GM21447 (cell line): ENCODE results near the gene PSMD9.
"Not testable (repeated sequence)": the region's sequence is repeated elsewhere in the genome, so short reads cannot be mapped to it uniquely, and the experiment has no call there.

Experiments used
- ATAC-seq: cut with Tn5 transposase; IDR thresholded peaks from one replicate; pipeline ENCODE4 v1.9.1; 2021; ENCODE audit not compliant: unreplicated experiment

Gene PSMD9

DNA sequence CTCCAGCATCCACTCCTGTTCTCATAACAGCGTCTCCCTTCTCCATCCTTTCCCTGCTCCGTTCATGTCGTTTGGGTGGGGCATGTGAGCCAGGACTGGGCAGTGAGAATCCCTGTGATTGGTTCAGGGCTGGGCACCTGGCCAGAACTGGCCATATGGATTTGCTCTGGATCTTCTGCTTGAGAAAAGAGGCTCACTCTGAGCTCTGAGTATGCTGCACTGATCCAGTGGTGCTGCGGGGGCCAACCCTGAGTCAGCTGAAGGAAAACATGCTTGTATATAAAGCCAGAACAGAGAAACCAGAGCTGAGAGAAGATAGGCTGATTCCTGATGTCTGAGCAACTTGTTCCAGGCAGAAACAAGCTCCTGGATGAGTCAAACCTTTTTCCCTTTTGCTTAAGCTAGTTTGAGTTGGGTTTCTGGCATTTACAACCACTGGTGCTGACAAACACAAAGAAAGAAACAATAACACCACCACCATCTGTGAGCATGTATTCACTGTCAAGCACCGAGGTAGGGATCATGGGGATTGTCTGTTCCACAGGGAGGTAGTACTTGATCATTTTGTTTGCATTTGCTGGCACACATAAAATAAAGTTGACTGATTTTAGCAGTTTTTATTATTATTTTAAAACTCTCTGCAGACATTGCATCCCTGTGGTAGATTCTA is 15.9 kb upstream of the PSMD9 start:
- ATAC-seq: no peak

DNA sequence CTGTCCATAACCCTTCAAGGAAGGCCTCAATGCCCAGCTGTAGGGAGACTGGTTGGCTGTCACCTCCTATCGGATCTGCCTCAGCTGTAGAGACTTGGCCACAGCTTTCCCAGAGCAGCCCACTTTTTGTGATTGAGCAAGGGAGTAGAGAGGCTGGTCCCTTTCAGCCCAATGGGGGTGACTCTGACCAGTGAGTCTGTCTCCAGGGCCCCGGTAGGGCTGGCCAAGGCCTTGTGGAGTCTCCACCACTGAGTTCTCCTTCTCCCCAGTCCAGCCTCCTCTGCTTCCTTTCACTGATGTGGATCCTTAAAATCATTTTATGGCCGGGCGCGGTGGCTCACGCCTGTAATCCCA is 15.4 kb upstream of the PSMD9 start:
- no peak for ATAC-seq

DNA sequence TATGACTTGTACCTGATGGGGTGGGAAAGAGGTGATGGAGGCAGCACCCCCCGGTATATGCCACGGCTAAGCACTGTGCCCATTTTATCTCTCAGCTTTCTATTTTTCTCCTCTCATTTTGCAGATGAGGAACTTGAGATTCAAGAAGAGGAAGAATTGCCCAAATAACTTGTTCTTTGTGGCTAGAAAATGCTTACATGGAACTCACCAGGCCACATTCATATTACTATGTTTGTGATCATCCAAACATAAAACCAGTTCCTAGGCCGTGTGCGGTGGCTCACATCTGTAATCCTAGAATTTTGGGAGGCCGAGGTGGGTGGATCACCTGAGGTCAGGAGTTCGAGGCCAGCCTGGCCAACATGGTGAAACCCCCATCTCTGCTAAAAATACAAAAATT is 14.5 kb upstream of the PSMD9 start:
- no peak for ATAC-seq

DNA sequence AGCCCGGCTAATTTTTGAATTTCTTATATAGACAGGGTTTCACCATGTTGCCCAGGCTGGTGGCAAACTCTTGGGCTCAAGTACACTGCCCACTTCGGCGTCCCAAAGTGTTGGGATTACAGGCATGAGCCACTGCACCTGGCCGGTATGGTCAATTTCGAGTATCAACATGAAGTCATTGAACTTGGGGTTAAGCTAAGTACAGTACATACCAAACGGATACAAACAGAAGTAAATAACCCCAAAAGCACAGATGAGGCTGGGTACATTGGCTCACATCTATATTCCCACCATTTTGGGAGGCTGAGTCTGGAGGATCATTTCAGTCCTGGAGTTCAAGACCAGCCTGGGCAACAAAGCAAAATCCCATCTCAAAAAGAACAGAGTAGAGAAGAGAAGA is 13.0 kb upstream of the PSMD9 start:
- ATAC-seq: no peak

DNA sequence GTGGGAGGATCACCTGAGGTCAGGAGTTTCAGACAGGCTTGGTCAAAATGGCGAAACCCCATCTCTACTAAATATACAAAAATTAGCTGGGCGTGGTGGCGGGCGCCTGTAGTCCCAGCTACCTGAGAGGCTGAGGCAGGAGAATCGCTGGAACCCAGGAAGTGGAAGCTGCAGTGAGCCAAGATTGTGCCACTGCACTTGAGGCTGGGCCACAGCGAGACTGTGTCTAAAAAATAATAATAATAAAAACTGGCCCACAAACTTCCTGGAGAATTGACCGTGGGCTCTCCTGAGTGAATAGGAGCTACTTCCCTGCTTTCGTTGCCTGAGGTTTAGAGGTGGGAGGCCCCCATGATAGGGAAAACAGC is 12.5 kb upstream of the PSMD9 start:
- not testable (repeated sequence) for ATAC-seq

DNA sequence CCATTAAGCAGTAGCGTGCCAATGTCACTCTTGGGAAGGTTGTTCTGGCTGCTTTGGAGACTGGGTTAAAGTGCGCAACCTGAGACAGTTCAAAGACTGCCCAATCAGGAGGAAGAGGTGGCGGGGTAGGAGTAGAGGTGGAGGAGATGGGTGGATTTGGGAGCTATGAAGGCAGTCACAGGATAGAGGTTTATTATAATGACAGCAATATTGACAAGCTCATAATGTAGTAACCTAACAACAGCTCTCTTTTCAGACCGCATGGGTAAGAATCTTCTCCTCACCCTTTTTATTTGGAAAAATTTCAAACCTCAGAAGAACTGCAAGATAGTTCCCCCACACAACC is 5.3 kb upstream of the PSMD9 start:
- ATAC-seq: no peak

DNA sequence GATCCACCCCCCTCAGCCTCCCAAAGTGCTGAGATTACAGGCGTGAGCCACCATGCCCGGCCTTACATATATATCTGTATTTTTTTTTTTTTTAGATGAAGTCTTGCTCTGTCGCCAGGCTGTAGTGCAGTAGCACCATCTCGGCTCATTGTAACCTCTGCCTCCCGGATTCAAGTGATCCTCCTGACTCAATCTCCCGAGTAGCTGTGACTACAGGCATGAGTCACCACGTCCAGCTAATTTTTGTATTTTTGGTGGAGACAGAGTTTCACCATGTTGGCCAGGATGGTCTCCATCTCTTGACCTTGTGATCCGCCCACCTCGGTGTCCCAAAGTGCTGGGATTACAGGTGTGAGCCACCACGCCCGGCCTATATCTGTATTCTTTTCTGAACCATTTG is 3.5 kb upstream of the PSMD9 start:
- not testable (repeated sequence) for ATAC-seq

DNA sequence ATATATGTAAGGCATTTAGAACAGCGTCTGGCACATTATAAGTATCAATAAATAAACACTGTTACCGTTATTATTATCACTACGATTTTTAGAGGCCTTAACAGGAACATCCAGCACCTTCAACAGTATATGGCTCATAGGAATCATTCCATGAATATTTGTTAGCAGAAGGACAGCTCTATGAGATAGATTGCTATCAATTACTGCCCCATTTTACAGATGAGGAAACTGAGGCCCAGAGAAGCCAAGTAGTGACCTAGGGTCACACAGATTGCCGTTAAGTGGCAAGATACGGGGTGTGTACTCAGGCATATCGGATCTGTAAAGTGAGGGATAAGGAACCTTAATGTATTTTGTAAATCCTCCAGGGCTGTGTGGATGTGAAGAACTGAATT is 510 bp upstream of the PSMD9 start:
- no peak for ATAC-seq

DNA sequence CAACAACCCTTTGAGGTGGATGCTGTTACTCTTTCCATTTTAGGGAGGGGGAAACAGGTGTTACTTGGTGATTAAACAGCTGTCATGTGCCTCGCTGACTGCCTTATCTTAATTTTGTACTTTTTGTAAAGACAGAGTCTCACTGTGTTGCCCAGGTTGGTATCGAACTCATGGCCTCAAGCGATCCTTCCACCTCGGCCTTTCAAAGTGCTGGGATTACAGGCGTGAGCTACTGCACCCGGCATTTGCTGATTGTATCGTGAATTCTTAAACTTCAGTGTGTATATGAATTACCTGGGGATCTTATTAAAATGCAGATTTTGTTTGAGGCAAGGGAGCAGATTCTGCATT is 659 bp downstream of the PSMD9 start:
- ATAC-seq: no peak

DNA sequence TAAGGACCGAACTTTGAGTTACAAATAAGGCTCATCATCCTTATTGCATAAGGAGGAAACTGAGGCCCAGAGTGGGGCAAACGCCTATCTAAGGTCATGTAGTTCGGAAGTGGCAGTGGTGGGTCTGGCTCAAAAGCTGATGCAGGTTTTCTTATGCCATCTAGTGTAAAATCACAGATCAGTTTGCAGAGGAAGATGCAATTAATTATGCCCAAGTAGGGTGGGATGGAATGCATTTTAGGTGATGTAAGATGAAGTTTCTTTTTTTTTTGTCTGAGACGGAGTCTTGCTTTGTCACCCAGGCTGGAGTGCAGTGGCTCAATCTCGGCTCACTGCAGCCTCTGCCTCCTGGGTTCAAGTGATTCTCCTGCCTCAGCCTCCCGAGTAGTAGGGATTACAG is 1.1 kb downstream of the PSMD9 start:
- ATAC-seq: not testable (repeated sequence)

DNA sequence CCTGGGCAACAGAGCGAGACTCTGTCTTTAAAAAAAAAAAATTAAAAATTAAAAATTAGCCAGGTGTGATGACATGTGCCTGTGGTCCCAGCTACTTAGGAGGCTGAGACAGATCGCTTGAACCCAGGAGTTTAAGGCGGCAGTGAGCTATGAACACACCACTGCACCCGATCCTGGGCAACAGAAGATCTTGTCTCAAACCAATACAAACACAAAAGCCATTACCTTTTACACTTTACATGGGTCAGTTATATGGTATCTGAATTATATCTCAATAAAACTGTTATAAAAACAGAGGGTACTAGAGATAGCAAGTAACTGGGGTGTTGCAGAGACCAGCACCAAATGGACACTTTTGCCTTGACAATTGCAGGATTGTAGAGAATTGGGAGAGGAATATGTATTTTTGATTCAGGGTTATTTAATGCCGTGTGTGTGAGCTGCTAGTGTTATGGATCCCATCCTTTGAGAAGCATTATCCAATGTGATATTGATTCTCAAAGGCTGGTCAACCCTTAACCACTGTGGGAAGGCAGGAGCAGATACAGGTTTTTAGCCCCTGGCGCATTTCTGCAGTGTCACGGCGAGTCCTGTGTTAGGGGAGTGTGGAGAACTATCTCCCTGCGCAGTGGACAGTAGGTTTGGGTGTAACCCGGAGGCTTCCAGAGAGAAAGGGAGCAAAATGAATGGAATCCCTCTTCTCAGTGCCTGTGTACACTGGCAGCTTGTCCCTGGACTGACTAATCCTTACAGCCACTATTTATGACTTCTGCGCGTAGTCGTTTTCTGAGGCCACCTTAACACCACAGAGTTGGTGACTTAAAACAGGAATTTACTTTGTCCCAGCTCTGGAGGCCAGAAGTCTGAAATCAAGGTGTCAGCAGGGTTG is 4.3 kb downstream of the PSMD9 start:
- ATAC-seq: no peak

DNA sequence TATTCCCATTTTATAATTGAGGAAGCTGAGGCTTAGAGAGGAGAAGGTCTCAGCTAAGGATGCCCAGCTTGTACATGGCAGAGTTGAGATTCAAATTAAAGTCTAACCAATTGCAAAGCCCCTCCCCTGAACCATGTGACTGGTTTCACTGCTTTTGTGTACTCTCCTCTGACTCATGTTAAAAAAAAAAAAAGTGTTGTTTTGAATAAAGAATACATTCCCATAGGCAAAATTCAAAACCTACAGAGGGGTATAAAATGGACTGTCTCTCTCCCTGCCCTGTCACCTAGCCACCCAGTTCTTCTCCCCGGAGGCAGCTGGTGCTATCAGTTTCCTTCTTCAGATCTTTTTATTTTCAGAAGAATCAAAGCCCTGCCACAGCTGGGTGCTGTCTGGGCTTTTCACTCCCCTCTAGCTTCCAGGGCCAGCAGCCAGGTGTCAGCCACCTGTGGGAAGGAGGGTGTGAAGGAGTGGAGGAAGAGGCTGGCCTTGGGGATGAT is 5.4 kb downstream of the PSMD9 start:
- no peak for ATAC-seq

DNA sequence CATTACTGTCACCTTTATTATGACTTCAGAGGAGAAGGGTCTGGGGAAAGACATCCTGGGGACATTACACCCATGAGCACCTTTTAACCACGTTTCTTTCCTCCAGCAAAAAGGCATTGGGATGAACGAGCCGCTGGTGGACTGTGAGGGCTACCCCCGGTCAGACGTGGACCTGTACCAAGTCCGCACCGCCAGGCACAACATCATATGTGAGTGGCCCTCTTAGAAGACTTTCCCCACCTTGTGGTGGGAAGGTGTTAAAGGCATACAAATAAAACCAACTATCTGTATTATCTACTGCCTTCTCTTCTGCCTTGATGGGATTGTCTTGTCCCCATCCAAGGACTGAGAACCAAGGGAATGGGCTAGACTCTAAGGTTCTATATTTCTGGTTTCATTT is 6.0 kb downstream of the PSMD9 start:
- ATAC-seq: no peak

DNA sequence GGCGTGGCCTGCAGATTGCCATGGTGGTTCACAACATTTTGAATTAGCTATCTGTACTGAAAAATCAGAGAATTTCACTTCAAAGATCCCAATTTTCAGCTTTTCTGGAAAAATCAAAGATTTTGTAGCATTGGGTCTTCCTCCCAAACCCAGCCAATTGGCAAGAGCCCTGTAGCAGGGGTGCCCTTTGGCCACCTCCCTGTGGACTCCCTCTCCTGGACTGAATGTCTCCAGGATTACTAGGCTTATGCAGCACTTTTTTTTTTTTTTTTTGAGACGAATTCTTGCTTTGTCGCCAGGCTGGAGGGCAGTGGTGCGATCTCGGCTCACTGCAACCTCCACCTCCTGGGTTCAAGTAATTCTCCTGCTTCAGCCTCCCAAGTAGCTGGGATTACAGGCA is 9.7 kb downstream of the PSMD9 start:
- ATAC-seq: no peak

DNA sequence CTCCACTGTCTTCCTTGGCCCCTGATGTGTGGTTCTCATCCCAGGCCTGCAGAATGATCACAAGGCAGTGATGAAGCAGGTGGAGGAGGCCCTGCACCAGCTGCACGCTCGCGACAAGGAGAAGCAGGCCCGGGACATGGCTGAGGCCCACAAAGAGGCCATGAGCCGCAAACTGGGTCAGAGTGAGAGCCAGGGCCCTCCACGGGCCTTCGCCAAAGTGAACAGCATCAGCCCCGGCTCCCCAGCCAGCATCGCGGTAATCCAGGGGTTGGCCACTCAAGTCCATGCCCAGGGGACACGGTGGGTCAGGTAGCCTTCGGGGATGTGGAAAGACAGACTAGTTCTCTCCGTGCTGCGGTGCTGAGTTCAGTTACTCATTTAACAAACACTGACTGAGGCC is 11.0 kb downstream of the PSMD9 start:
- ATAC-seq: no peak

DNA sequence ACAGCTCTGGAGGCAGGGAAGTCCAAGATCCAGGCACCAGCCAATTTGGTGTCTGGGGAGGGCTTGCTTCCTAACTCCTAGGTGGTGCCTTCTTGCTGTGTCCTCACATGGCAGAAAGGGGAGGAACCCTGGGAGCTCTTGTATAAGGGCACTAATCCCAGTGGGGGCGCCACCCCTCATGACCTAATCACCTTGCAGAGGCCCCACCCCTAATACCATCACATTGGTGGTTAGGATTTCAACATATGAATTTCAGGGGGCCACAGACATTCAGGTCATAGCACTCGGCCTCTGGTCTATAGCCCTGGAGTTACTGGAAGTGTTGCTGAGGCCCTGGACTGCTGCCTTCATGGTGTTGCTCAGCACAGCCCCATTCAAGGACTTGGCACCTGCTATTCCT is 14.6 kb downstream of the PSMD9 start:
- no peak for ATAC-seq

DNA sequence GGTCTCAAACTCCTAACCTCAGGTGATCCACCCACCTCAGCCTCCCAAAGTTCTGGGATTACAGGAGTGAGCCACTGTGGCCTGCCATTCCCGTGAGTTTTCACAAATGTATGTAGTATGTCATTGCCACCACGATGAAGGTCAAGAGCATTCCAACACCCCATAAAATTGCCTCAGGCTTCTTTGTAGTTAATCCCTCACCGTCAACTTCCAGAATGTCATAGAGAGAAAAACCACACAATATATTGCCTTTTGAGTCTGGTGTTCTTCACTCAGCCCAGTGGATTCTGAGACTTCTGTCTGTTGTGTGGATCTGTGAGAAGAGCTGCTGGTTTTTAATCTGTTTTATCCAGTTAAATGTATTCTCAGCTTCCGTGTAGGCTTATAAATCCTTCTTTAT is 17.2 kb downstream of the PSMD9 start:
- no peak for ATAC-seq

DNA sequence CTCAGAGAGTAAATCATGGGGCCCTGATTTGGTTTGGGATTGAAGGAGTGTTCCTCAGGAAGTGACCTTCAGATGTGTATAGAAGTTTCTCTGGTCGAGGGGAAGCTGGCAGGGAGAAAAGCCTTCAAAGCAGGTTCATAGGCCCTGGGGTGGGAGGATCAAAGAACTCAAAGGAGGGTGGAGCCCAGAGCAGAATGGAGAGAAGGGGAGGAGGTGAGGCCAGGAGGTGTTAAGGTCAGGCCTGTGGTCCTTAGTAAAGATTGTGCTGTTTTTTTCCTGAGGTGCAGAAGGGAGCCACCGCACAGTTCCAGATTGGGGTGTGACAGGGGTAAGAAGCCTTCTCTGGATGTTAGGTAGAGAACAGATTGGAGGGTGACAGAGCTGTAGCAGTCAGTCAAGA is 20.1 kb downstream of the PSMD9 start:
- ATAC-seq: no peak

DNA sequence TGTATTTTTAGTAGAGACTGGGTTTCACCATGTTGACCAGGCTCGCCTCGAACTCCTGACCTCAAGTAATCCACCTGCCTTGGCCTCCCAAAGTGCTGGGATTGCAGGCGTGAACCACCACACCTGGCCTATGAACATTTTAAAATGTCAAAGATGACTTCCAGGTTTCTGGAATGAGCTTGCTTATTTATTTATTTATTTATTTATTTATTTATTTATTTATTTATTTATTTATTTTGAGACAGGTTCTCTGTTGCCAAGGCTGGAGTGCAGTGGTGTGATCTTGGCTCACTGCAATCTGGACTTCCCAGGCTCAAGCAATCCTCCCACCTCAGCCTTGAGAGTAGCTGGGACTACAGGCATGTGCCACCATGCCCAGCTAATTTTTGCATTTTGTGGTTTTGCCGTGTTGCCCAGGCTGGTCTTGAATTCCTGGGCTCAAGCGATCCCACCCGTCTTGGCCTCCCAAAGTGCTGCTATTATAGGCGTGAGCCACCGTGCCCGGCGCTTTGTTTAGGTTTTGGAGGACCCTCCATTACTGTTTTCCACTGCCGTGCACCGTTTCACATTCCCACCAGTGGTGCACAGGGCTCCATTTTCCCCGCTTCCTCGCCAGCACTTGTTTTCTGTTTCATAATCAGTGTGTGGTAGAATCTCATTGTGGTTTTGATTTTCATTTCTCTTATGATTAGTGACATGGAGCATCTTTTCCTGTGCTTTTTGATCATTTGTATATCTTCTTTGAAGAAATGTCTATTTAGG is 23.4 kb downstream of the PSMD9 start:
- ATAC-seq: no peak

DNA sequence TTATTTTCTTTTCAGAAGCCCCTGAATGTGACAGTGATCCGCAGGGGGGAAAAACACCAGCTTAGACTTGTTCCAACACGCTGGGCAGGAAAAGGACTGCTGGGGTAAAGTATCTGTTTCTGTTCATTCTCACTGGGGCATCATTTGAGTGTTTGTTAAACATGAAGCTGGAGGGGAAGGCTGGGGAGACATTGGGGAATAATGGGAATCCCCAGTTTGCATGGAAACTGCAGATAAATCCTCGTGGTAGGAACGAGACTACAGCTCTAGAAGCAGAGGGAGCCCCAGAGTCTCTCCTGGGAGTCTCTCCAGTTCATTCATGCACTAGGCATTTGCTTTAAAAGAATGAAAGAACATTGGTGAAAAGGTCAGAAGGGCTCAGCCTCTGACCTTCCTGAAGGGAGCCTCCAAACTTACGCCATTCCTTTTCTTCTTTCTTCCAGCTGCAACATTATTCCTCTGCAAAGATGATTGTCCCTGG is 27.3 kb downstream of the PSMD9 start:
- ATAC-seq: no peak

DNA sequence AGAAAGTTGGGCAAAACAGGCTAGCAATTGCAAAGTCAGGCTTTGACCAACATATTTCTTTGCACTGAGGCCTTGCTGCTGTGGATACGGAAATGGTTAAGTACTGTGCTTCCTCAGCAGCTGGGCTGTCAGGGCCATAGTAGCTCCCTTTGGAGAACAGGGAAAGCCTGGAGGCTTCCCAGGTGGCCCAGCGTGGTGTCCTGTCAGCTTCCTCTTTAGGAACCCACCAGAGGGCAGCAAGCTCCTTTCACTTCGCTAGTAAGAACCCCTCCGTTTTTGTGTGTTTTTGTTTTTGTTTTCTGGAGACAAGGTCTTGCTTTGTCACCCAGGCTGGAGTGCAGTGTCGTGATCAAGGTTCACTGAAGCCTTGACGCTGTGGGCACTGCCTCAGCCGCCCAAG is 28.1 kb downstream of the PSMD9 start:
- ATAC-seq: no peak
